Gastroesophageal sphincter (tissue), 3 donors: ENCODE data around the gene GPR12.

Source experiments
- CTCF ChIP-seq, 4 experiments: fragments of 200-600 bp in 2 of 4; fragments of 450-650 bp in 2 of 4; sonication (generic) in 1 of 4; IDR thresholded peaks; one replicate each; pipeline ENCODE4 v1.5.1; 2017 to 2019; ENCODE audit warnings: antibody characterized with exemption in 4 of 4, mild to moderate bottlenecking in 2 of 4, moderate library complexity in 2 of 4
- POLR2AphosphoS5 ChIP-seq: sonication (generic); formaldehyde crosslinking; IDR thresholded peaks from one replicate; pipeline ENCODE4 v1.6.1; 2017; ENCODE audit warnings: antibody characterized with exemption

DNA sequence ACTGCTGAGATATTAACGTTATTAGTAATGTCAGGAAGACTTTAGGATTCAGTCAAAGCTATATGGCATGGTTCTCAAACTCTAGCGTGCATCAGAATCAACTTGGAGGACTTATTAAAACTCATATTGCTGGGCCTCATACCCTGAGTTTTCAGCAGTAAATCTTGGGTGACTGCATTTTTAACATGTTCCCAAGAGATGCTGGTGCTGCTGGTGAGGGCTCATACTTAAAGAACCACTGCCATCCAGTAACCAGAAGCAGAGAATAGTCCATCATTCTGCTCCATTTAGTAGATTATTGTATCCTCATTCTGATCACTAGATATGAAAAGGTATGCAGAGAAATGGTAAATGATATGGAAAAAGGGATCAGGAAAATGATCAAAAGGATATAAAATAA, 7.9 kb downstream of the GPR12 start:
- TF ChIP-seq CTCF (IDR thresholded peaks at IDR 0.05) (no peak), POLR2AphosphoS5 (no peak)
